Aorta (tissue), 5 donors: ENCODE measurements around the gene KCNQ1. TPM values are rescaled to one million over a fixed set of nuclear protein-coding genes. Genes with fewer than 3 reads are reported as not detected.

Source experiments
- ATAC-seq: fragments of 200-7000 bp; cut with Tn5 transposase; one replicate; pipeline ENCODE4 v1.9.1; 2022; ENCODE audit warnings: moderate library complexity; ENCODE audit not compliant: low FRiP score
- DNase-seq, 2 donors: peaks; one replicate each; pipeline ENCODE4 v3.0.0-alpha.2; 2020
- H3K27ac ChIP-seq, 2 donors: one replicate each; pipeline ENCODE4 v1.5.1; 2013; ENCODE audit warnings: low read length in 2 of 2, mild to moderate bottlenecking in 2 of 2, moderate library complexity in 2 of 2, control low read depth in 1 of 2, inconsistent platforms in 1 of 2, low read depth in 1 of 2
- H3K27me3 ChIP-seq, 2 donors: one replicate each; pipeline ENCODE4 v1.6.1; 2013; ENCODE audit warnings: control low read depth in 1 of 2, low read length in 1 of 2, mild to moderate bottlenecking in 1 of 2, moderate library complexity in 1 of 2; ENCODE audit not compliant: insufficient read depth in 2 of 2, control insufficient read depth in 1 of 2
- H3K36me3 ChIP-seq, 2 donors: one replicate each; pipeline ENCODE4 v1.6.1; 2013; ENCODE audit warnings: control low read depth in 1 of 2, low read length in 1 of 2, mild to moderate bottlenecking in 1 of 2; ENCODE audit not compliant: insufficient read depth in 2 of 2, control insufficient read depth in 1 of 2
- H3K4me1 ChIP-seq, 2 donors: one replicate each; pipeline ENCODE4 v1.6.1; 2013; ENCODE audit warnings: low read length in 2 of 2, control low read depth in 1 of 2, mild to moderate bottlenecking in 1 of 2, moderate library complexity in 1 of 2; ENCODE audit not compliant: insufficient read depth in 2 of 2, control insufficient read depth in 1 of 2
- H3K4me3 ChIP-seq, 2 donors: one replicate each; pipeline ENCODE4 v1.5.1; 2013; ENCODE audit warnings: low read length in 2 of 2, control low read depth in 1 of 2, mild to moderate bottlenecking in 1 of 2
- H3K9me3 ChIP-seq: one replicate; pipeline ENCODE4 v1.6.1; 2013; ENCODE audit warnings: mild to moderate bottlenecking, low read length; ENCODE audit not compliant: control insufficient read depth
- WGBS, 2 donors: extraction: QIAGEN DNeasy Blood & Tissue Kit; methylation state at CpG; one replicate each; pipeline ENCODE4 v1.1.7; 2013; 5-methylcytosine and 5-hydroxymethylcytosine counted together
- intact Hi-C, 2 donors: fragments of 100-400 bp; cut with DNase I; formaldehyde crosslinking; loops; one replicate each; pipeline versions ENCODE4 v1.14.2 to v1.15.0; 2022
- polyA plus RNA-seq, 2 donors: library from polyadenylated mRNA; stranded (reverse); fragments of 200-250 nt; gene quantifications; one replicate each; pipeline ENCODE4 v1.2.3, GENCODE V29; 2013
- total RNA-seq, 2 donors: library from RNA; stranded (reverse); fragmentation: NEBNext Ultra II Directional; extraction: Animal tissue kit (Norgen Biotek cat#: 25700); gene quantifications; one replicate each; pipeline ENCODE4 v1.2.1, GENCODE V29; 2021
- donor health status: healthy with polysubstance abuse.
- donor health status: Bipolar disorder and iron deficiency.
- donor health status: DM: no; HTN: no; CAD: no.
- donor health status: DM: no; HTN: no; CAD: no.
- donor health status: DM: yes; HTN: yes; CAD: no.

Gene KCNQ1
- total and polyA plus RNA-seq, 4 donors = 0.67 to 11.5 (median 5.8) TPM

DNA sequence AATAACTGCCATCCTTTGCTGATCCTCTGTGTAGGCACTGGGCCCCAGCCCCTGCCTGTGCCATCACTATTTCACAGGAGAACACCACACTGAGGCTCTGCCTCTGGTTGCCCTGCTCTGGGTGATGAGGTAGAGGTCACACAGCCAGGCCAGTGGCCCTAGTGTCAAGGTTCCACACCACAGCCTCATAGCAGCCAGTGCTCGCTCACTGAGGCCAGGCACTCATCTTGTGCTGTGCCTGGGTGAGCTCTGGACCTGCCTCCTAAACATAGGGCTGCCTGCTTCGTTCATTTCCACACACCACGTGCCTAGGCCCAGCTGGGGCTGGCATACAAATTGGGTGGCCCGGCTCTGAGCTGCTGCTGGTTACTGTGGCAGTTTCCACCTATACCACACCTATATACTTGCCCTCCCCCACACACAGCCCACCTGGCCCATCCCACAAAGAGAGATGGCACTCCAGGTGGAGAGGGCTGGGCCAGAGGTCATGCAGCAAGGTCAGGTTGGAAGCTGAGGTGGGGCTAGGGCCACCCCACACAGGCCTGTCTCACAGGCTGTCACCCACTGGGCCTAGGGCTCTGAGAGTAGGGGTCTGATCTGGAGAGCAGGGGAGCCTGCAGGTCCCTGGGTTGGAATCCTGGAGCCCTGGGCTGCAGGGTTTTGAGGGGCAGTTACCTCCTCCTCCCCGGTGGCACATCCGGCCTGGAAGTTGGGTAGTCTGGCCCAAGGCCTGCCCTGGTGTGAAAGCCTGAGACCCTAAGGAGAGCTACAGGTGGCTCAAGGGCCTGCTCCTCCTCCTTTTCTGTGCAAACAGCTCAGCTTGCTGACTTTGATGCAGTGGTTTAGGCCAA lies 243.8 kb downstream of the KCNQ1 start:
- no peak overlapping the region for H3K4me3 ChIP-seq
- no peaks in the 10 kb centered on the region for H3K36me3 ChIP-seq
- intact Hi-C loops = no loop called here
- H3K27me3 ChIP-seq = no peaks in the 10 kb centered on the region
- peak; percentile 34 to 55 for DNase-seq
- H3K4me1 ChIP-seq = no peaks in the 10 kb centered on the region
- no peak overlapping the region for H3K27ac ChIP-seq
- no peaks in the 10 kb centered on the region for H3K9me3 ChIP-seq
- no peak for ATAC-seq
- 84 to 87% methylated on average over 6 of the region's 6 CpGs for whole genome bisulfite sequencing, 2 donors

DNA sequence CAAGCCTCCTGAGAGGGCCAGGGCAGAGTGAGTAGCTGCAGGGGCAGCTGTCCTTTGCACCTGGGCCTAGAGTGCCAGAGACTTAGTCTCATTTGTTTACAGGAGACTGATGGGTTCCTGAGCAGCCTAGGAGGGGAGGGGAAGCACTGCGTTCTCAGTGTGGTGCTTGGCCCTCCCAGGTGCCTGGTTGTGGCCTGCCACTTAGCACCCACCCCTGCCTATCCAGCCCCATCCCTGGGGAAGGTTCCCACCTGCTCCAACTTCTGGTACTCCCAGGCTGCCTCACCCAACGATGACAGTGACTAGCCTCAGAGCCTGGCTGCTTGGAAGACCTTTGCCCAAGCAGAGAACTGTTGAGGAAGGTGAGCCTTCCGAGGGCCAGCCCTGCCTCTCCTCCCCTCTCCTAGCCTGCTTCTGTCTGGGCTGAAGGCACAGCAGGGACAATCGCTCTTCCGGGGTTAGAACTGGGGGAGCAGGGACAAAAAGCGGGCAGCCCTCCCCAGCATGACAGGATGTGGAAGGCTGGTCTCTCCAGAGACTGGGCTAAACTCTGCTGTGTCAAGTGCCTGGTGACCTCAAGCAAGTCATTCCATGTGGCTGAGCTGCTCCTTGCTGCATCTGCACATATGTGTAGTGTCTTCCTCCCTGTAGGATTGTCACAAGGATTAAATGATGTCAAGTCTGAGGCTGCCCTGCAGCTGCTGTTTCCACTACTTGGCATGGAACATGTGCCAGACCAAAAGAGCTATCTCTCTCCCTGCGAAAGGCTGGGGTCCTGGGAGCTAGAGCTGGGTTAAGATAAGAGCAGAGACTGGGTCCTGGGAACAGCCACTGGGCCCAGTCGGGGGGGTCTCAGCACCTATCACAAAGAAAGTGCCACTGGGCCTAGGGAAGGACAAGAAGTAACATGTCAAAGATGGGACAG lies 245.1 kb downstream of the KCNQ1 start:
- no peak overlapping the region for H3K27ac ChIP-seq
- no peak overlapping the region for H3K4me3 ChIP-seq
- DNase-seq (peak; percentile 23 to 63), ATAC-seq (no peak)
- H3K4me1 ChIP-seq = no peaks in the 10 kb centered on the region
- intact Hi-C loops = no loop called here
- no peaks in the 10 kb centered on the region for H3K27me3 ChIP-seq
- H3K36me3 ChIP-seq = no peaks in the 10 kb centered on the region
- WGBS, 2 donors = 78% methylated on average over 8 of the region's 8 CpGs
- H3K9me3 ChIP-seq = no peaks in the 10 kb centered on the region

DNA sequence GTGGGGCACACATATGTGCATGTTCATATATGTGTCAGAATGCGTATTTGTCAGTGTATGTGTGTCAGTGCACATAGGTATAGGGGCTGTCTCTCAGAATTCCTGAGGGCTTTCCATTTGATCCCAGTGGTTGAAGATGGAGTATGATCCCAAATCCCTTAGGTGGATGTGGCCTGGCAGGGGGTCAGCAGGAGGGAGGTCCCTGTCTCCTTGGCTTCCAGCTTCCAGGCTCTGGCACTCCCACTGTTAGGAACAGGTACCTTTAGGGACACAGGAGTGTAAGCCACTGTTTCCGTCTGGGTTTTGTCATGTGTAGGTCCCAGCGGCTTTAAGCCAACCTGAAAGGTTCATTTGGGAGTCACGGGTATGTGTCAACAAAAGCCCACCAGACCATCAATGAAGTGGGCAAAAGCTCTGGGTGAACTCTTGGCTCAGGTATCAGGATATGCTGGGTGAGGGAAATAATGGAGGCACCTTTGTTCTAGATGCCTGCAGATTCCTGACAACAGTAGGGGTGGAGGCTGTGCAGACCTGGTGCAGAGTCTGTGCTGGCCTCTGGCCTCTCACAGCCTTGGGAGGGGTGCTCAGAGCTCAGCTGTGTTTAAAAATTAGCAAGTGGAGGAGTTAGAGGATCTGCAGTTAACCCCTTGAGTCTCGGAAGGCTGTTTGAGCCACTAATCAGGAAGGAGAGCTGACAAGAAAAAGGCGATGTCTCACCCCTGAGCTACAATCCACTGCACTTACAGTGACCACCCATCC lies 246.0 kb downstream of the KCNQ1 start:
- Histone ChIP-seq H3K27ac (no peak overlapping the region), H3K36me3 (no peaks in the 10 kb centered on the region), H3K27me3 (no peaks in the 10 kb centered on the region), H3K9me3 (no peaks in the 10 kb centered on the region), H3K4me1 (no peaks in the 10 kb centered on the region), H3K4me3 (no peak overlapping the region)
- DNase-seq (peak in 1 of 2 donors; percentile 5), ATAC-seq (no peak)
- WGBS, 2 donors = 87 to 90% methylated on average over 6 of the region's 6 CpGs
- intact Hi-C loops = no loop called here

DNA sequence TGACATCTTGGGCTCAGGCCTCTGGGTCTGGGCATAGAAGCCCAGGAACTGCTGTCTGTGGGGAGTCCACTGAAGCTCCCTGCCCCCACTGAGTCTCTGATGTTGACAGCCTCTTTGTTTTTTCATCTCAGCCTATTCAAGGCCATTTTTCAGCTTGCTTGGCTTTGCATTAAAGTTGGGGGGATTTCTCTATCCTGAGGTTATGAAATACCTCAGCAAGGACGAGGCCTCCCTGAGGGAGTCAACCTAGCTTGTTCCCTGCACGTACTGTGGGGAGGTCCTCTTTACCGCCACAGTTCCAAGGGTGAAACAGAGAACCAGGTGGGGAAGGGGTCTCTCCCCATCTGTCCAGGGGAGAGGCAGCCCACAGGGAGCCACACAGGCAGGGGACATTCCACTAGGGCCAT lies 246.6 kb downstream of the KCNQ1 start:
- Histone ChIP-seq H3K9me3 (no peaks in the 10 kb centered on the region), H3K27me3 (no peaks in the 10 kb centered on the region), H3K27ac (no peak overlapping the region), H3K4me1 (no peaks in the 10 kb centered on the region), H3K36me3 (no peaks in the 10 kb centered on the region), H3K4me3 (no peak overlapping the region)
- intact Hi-C loops = no loop called here
- ATAC-seq (no peak), DNase-seq (no peak)
- WGBS, 2 donors = 85% methylated on average over 3 of the region's 3 CpGs

DNA sequence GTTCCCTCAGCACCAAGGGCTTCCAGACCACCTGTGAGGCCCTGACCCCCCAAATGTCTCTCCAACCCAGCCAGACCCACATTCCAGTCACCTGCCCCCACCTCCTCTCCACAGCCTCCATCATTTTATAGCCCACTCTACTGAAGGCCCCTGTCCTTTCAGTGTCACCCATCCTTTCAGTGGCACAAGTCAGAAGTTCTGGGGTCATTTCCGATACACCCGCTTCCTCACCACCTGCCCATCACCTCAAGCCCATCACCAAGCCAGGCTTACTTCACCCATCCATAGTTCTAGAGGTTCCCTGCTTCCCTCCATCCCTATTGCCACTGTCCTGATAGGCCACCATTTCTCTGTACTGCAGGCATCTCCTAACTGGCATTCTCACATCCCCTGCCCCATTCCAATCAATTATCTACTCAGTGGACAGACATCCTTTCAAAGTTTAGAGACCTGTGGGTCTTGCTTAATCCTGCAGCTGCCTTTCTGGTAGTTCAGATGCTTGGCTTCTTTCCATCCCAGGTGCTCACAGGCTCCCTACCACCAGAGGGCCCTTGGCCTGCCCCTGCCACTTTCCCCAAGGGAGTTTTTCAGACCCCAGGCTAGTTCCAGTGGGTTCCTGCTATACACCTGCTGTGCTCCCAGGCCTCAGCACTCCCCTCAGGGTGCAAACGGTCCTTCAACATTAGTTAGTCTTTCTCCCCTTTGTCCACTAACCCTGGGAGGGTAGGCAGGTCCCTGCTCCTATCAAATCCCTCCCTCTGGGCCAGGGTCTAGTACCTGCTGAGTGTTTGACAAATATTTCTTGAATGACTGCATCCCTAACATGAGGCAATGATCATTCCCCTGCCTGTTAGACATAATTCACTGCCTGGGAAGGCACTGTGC lies 247.4 kb downstream of the KCNQ1 start:
- H3K27me3 ChIP-seq = no peaks in the 10 kb centered on the region
- H3K9me3 ChIP-seq = no peaks in the 10 kb centered on the region
- H3K4me1 ChIP-seq = no peaks in the 10 kb centered on the region
- no peaks in the 10 kb centered on the region for H3K36me3 ChIP-seq
- no peak for ATAC-seq
- peak in 1 of 2 donors; percentile 16 for DNase-seq
- H3K27ac ChIP-seq = no peak overlapping the region
- no peak overlapping the region for H3K4me3 ChIP-seq
- intact Hi-C loops = no loop called here
- 82 to 85% methylated on average over 3 of the region's 3 CpGs for WGBS, 2 donors

DNA sequence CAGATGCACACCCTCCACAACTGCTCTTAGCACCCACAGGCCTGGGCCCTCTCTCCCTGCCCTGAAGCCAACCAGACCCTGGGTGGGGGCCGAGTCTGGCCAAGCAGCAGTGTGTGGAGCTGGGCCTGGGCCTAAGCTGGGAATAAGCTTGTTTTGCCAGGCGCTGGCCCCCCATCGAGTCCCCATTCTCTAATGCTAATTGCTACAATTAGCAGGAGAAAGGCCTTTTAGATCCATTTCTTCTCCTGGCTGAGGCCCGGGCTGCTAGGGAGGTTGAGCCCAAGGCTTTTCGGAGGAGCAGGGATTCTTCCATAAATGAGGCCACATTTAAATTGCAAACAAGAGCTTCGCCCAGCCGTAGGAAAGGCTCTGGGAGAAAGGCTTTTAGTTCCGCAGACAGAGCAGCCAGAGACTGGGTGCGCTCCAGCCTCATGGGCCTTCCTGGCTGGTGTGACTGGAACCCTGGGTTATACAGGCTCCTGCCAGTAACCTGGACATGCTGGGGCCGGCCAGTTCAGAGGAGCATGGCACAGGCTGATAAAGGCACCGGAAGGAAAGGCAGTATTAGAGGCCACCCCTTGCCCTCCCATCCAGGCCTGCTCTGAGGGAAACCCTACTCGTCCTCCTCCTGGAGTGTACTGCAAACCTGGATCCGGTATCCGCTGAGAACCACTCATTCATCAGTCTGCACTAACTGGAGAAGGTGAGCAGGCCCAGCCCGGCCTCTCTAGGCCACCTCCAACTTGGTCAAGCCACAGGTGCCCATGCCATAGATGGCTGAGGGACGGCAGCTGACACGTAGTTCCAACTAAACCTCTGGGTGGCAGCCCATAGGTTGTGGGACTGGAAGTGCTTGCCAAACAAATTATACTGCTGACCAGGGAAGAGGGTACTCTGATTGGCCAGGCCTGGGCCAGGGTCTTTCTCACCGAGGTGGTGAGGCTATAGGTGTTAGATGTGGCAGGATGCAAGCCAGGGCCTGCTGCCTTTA lies 248.8 kb downstream of the KCNQ1 start:
- intact Hi-C loops = no loop called here
- Histone ChIP-seq H3K4me1 (no peaks in the 10 kb centered on the region), H3K27me3 (no peaks in the 10 kb centered on the region), H3K9me3 (no peaks in the 10 kb centered on the region), H3K27ac (no peak overlapping the region), H3K36me3 (no peaks in the 10 kb centered on the region), H3K4me3 (no peak overlapping the region)
- peak; percentile 40 to 59 for DNase-seq
- 69% methylated on average over 18 of the region's 18 CpGs for WGBS, 2 donors
- no peak for ATAC-seq

DNA sequence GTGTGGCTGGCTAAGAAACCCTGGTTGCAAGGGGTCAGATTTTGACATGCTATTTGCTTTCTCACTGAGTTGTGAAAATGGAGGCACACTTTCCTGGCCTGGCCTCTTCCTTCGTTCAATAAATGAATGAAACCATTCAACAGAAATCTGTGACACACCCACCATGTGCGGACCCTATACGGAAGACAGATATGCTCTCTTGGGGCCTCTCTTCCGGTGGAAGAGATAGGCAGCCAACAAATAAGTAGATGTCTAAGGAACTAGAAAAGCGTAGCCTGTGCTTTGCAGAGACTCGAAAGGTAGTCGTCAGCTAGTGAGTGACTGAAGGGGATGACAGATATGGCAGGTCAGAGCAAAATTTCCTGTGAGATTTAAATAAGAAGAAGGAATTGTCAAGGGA lies 249.7 kb downstream of the KCNQ1 start:
- Histone ChIP-seq H3K36me3 (no peaks in the 10 kb centered on the region), H3K27ac (no peak overlapping the region), H3K4me1 (no peaks in the 10 kb centered on the region), H3K27me3 (no peaks in the 10 kb centered on the region), H3K4me3 (no peak overlapping the region), H3K9me3 (no peaks in the 10 kb centered on the region)
- ATAC-seq (no peak), DNase-seq (peak in 1 of 2 donors; percentile 4)
- intact Hi-C loops = no loop called here
- WGBS, 2 donors = 76 to 79% methylated on average over 7 of the region's 7 CpGs
